DND-41 (cell line): ENCODE measurements around the gene MBP.

Source experiments
- CTCF ChIP-seq: IDR thresholded peaks from 2 replicates; pipeline ENCODE4 v1.5.1; 2012; ENCODE audit warnings: borderline replicate concordance, low read length, moderate library complexity, mild to moderate bottlenecking; ENCODE audit not compliant: poor library complexity, severe bottlenecking; ENCODE audit errors: extremely low read depth
- EZH2 ChIP-seq: IDR thresholded peaks from 3 replicates; pipeline ENCODE4 v1.6.1; 2012; ENCODE audit warnings: borderline replicate concordance, low read depth, mild to moderate bottlenecking, moderate library complexity, low read length, inconsistent platforms; ENCODE audit not compliant: severe bottlenecking

GRCh38 chr18:77115192-77115953, 17.2 kb downstream of the MBP start:
- TF ChIP-seq CTCF = no peak
- TF ChIP-seq EZH2 = no peak
